Measurements from ENCODE around the gene RBBP7.
A peak's percentile ranks its signal among the peaks of the same experiment; 100 is the strongest.

DNA sequence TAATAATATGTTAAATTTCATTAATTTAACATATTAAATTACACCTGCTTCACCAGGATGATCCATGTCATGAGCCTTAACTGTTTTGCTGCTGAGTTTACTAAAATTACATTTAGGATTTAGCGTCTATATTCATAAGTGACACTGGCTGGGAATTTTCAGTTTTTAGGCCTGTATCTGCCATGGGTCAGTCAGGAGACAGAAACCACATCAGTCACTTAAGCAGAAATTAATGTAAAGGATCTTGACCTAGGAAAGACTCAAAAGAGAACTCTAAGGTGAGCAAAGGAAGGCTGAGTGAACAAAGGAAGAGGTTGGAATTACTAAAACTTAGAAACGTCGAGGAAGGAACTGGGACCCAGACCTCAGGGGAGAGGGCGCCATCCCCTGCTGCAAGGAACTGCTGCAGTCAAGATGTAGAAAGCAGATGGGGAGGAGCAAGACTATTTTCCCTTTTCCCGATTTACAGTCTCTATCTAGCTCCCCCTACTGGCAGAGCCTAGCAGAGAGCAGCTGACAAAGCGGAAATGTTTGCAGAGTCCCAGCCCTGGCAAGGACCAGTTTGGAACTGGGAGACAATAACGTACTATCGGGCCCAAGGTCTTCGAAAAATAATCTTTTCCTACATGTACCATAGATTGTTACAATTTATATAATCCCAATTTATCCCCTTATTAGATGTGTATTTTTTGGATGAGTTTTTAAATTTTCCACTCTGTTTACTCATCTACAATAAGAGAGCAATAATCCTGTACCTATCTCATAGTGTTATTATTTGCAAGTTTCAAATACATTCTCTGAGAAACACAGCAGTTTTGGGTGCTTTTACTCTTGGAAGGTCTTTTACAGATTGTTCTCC, 22.6 kb upstream of the RBBP7 start:
- peak; percentile 80 for TF ChIP-seq CTCF (conservative IDR thresholded peaks at IDR 0.05)
- no peak for TF ChIP-seq EZH2 (IDR thresholded peaks at IDR 0.05; ENCODE audit: low read depth)
